A204.1 (cell line): Measurements from ENCODE around the gene SLC5A9.
"Not testable (repeated sequence)": the region's sequence is repeated elsewhere in the genome, so short reads cannot be mapped to it uniquely, and the experiment has no call there.

ENCODE experiments used
- FAIRE-seq: peaks from 2 replicates; lab custom pipeline; 2012; peaks lifted over from hg19 to GRCh38; lab: Jason Lieb, UNC

The SLC5A9 gene

DNA sequence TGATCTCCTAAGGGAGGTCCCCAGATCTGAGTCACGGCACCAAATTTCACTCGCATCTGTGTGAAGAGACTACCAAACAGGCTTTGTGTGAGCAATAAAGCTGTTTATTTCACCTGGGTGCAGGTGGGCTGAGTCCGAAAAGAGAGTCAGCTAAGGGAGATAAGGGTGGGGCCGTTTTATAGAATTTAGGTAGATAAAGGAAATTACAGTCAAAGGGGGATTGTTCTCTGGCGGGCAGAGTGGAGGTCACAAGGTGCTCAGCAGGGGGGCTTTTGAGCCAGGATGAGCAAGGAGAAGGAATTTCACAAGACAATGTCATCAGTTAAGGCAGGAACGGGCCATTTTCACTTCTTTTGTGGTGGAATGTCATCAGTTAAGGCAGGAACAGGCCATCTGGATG lies 8.2 kb upstream of the SLC5A9 start:
- not testable (repeated sequence) for FAIRE-seq

DNA sequence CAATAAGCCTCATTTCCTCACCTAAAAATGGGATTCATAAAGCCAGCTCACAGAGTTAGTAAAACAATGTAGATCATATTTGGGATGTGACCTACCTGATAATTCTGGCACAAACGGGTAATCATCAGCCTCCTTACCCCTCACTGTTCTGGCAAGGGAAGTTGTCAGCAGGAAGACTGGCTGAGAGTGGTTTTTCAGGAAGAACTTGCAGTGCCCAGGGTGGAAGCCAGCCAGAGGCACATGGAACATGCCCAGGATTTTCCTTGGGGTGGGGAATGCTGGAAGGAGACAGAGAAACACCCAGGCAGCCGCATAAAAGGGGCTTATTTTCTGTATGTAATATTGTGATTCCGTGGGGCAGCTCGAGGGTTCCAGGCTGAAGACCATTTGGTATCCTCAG lies 7.7 kb upstream of the SLC5A9 start:
- no peak for FAIRE-seq

DNA sequence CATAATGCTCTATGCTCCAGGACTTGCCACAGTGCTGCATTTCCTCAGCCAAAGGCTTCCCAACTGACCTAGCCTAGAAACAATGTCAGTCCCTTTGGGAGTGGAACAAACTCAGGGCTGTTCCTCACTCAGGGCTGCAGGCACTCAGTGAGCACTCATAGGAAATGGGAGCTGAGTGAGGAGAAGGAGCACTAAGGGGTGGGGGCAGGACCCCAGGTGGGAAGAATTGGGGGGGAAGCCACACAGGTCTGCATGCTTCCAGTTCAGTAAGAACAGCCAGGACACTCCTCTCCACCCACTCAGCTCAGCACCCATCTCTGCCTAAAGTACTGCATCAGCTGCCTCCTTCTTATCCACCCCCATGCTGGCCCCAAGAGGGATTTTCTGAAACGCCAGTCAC lies 7.3 kb upstream of the SLC5A9 start:
- FAIRE-seq, result no peak

DNA sequence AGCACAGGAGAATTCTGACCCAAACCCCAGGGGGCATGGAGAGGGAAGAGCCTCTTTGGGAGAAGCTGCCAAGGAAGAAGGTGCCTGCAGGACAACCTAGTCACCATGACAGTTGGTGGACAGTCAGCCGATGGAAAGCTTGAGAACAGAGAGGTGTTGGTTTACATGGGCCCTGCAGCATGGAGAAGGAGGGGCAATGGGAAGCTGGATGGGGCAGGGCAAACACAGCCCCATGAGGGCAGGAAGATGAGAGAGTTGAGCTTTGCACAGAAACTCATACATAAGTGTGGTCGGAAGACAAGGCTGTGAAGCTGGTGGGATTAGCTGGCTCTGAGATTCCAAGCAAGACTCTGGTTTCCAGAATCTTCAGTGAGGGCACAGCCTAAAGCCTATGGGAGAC lies 6.6 kb upstream of the SLC5A9 start:
- FAIRE-seq, result no peak

DNA sequence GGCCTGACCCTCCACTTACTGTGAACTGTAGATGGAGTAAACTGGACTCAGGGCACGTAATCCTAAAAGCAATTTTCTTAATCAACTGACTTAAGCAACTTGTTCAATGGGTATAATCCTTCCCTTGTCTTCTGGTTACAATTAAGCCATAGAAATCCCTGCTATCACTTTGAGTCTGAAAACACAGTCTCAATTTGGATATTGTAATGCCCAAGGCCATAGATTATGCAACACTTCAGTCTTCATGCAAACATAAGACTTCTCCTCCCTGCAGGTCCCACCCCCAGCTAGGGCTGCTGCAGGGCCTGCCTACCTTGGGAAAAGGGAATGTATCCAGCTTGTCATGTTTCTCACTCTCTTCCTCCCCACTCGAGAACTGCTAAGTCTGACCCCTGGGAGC lies 6.2 kb upstream of the SLC5A9 start:
- FAIRE-seq, result no peak

DNA sequence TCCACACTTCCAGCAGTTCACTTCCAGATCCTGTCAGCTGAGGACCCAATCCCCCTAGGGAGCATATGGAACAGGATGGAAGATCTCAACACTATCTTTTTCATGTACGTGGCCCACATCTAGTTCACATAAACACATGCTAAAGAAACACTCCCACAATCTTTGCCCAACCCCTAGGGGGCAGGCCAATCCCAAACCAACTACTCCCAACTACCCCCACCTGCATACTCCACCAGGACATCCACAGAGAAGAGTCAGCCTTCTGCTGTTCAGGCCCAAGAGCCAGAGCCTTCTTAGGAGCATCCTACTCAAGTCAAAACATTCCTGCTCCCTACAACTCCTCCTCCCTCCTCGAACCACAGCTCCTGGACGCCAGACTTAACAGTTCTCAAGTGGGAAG lies 5.6 kb upstream of the SLC5A9 start:
- FAIRE-seq, result no peak

DNA sequence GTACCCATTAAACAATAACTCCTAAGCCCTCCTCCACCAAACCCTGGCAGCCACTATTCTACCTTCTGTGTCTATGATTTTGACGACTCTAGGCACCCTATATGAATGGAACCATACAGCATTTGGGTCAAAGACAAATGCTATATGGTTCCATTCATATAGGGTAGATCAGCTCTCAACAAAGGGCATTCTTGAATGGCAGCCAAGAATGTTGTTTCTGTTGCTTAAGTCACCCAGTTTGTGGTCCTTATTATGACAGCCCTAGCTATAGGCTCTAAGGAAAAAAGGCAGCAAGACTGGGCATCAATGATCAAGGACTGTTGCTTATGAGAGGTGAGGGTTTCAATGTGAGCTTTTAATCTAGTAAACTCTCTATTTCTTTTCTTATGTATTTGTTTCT lies 4.7 kb upstream of the SLC5A9 start:
- no peak for FAIRE-seq

DNA sequence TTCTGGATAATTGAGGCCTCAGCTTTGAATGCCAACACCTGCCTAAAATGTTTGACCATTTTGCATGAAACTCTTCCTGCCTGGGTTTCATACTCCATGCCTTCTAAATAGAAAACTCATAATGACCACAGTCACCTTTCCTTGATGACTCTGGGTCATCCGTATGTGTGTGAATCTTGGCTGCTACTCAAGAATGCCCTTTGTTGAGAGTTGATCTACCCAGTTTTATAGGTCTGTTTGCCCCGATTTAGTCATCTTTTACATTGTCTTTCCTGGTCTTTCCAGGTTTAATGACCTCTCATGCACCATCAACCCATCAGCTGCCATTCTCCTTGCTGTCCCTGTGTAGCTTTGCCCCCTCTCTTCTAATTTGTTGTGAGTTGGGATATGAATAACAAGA lies 2.7 kb upstream of the SLC5A9 start:
- no peak for FAIRE-seq

DNA sequence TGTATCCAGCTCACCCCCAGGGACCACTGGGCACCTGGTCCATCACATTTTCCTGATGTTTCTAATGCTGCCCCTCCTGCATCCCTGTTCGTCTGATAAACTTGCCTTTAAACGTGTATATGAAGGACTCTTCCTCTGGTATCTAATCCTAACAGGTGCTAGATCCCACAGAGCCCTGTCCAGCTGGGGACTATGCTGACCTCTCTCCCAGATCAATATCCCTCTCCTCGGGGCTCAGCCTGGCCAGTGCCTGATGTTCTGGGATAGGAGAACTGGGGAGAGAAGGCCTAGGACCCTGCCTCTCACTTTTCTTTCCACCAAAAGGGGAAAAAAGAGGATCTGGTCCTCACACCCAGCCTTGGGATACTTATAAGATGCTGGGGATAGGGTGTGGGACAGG lies 1.4 kb upstream of the SLC5A9 start:
- FAIRE-seq, result no peak

DNA sequence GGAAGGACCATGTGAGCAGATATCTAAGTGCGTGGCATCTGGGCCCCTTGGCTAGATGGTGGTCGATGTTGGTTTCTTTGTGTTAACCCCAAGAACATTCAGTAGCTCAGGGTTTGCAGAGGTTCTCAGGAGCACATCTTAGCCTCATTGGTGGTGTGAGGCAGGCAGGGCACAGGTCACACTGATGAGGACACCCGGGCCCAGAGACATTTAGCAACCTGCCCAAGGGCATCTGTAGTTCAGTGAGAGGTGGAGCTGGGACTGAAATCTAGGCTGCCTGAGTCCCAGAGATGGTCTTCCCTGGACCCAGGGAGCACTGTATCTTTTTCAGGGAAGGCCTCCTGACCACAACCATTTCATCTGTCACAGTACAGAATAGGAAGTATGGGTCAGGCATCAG lies 859 bp upstream of the SLC5A9 start:
- no peak for FAIRE-seq

DNA sequence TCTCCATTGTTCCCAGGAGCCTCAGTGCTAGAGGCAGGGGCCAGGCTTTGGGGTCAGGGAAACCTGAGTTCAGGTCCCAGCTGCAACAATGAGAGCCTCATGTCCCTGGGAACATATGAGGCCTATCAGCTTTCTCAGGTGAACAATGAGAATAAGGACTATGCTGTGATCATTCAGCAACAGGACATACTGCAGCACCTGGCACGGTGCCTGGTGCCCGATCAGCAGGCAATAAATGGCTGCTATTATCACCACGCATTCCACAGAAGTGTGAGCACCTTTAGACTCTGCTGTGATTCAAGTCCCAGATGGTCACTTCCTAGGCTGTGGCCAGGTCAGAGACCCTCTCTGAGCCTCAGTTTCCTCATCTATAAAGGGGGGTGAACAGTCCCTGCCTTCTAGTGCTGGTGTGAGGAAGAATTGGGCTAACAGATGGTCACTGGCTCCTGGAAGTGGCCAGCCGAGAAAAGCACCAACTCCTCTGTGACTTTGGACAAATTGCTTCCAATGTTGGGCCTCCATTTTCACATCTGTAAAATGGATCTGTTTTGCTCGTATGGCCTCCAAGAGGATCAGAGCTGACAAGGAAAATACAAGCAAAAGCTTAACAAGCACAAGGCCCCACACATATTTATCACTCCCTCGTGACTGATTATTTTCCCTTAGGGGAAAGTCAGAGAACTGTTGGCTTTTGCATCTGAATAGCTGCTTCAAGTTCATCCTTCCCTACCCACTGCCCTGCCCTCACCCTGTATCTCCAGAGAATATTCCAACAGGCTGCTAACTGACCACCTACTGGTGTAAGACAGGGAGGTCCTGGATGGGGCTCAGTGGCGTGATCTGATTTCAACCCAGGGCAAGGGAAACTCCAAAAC lies 1.1 kb downstream of the SLC5A9 start:
- FAIRE-seq, result no peak

DNA sequence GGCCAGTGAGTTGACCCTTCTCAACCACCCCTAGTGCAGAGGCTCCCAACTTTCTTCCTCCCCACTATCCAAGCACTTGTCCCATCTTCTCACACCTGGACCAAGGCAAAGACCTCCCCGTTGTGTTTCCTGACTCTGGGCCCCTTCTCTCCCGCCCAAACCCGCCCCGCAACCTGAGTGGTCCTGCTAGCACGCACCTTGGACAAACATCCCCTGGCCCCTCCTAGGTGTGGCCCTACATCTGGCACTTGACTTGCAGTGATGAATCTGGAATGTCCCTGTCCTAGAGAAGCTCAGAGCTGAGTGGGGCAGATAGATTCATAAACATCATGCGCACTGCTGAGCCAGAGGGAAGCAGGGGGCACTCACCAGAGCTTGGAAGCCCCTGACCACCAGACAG lies 2.3 kb downstream of the SLC5A9 start:
- FAIRE-seq, result no peak

DNA sequence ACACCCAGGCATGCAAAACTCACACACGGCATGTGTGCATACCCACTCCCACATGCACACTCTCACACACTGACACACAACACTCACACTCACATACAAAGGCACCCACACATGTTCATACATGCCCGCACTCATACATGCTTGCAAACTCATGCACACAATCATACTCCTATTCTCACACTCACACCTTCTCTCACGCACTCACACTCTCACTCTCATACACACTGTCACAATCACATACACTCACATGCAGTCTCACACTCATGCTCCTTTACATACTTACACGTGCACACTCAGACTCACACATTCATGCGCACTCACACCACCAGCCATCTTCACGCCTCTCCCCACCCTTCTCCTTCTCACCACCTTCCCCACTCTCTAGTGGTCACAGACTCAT lies 3.1 kb downstream of the SLC5A9 start:
- no peak for FAIRE-seq

DNA sequence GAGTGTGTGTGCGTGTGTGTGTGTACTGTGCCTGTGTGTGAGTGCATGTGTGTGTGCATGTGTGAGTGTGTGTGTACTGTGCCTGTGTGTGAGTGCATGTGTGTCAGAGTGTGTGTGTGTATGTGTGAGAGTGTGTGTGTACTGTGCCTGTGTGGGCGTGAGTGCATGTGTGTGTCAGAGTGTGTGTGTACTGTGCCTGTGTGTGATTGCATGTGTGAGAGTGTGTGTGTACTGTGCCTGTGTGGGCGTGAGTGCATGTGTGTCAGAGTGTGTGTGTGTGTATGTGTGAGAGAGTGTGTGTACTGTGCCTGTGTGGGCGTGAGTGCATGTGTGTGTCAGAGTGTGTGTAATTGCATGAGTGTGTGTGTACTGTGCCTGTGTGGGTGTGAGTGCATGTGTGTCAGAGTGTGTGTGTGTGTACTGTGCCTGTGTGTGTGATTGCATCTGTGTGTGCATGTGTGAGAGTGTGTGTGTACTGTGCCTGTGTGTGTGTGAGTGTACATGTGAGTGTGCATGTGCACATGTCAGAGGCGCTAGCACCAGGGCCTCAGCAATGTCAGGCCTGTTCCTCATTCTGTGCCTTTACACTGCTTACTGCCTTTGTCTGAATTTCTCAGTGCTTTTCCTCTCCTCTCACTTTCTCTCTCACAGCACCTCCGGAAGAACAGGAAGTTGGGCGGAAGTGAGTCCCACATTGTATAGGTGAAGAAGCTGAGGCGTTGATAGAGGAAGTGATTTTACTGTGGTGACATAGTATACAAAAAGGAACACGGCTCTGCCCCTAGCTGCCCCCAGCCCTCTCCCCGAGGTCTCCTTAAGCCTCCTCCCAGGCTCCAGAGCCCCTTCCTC lies 4.9 kb downstream of the SLC5A9 start:
- no peak for FAIRE-seq

DNA sequence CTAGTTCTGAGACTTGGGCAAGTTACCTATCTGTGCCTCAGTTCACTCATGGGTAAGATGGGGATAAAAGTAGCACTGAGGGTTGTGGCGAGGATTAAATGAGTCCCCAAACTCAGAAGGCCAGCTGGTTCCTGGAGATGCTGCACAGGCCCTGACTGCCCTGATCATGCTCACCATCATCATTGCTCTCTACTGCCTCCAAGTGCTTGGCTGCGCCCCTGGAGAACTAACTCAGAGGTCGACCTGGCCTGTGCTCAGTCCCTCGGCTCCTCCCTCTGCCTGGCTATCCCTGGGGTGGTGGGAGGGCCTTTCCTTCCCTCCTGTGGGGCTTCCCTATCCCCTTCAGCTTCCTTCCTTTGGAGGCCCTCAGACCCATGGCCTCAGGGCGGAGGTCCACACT lies 5.6 kb downstream of the SLC5A9 start:
- no peak for FAIRE-seq

DNA sequence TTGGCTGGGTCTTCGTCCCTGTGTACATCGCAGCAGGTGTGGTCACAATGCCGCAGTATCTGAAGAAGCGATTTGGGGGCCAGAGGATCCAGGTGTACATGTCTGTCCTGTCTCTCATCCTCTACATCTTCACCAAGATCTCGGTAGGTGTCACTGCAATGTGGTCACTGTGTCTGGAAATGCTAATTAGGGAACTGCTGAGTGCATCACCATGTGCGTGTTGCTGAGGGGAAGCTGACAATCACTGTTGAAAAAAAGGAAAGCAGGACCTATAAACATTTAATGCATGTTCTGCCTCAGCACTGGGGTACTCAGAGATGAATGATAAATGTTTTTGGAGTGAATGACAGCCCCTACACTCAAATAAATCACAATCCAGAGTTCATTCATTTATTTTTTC lies 6.8 kb downstream of the SLC5A9 start:
- FAIRE-seq, result no peak

DNA sequence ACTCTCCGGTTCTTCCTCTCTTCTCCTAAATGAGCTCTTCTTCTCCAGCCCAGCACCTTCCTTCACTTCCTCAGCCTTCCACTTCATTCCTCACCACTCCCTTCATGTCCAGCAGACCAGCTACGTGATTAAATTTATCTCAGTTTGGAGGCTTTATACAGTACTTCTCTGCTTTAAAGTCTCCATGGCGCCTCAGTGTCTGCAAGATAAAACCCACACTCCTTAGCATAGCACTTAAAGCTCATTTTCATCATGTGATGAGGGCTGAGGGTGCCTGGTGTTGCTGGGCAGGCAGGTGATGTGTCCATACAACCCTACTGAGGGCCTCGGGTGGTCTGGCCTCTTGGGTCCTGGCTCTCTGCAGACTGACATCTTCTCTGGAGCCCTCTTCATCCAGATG lies 7.7 kb downstream of the SLC5A9 start:
- no peak for FAIRE-seq

DNA sequence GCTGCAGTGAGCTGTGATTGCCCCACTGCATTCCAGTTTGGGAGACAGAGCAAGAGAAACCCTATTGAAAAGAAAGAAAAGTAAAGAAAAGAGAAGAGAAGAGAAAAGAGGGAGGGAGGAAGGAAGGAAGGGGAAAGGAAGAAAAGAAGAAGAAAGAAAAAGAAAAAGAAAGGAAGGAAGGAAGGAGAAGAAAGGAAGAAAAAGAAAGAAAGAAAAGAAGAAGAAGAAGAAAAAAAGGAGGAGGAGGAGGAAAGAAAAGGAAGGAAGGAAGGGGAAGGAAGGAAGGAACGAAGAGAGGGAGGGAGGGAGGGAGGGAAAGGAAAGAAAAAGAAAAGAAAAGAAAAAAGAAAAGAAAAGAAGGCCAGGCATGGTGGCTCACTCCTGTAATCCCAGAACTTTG lies 10.2 kb downstream of the SLC5A9 start:
- no peak for FAIRE-seq

DNA sequence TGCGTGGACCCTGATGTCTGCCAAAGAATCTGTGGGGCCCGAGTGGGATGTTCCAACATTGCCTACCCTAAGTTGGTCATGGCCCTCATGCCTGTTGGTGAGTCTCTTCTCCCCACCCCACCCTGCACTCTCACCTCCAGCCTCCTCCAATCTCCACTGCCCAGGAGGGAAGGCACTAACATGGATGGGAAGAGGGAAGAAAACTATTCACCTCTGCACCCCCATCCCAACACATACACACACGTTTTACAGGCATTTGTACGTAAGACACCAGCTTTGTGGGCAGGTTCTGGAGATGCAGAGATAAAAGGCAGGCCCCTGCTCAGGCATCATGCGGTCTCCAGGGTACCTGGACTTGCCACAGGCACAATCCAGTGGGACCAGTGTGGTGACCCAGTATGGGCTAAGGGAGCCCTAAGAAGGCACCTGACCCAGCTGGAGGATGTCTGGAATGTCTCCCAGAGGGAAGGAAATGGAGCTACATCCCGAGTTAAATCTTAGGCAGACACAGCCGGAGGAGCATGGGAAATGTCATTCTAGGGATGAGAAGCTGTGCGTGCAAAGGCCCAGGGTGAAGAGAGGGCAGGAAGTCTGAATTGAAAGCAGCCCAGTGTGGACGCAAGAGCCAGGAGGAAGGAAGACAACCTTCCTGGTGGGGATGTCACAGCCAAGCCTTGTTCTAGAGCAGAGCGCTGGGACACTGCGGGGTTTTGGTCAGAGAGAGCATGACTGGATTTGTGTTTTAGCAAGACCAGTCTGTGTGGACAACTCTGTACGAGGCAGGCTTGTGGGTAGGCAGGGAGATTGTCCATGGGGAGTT lies 11.4 kb downstream of the SLC5A9 start:
- no peak for FAIRE-seq

DNA sequence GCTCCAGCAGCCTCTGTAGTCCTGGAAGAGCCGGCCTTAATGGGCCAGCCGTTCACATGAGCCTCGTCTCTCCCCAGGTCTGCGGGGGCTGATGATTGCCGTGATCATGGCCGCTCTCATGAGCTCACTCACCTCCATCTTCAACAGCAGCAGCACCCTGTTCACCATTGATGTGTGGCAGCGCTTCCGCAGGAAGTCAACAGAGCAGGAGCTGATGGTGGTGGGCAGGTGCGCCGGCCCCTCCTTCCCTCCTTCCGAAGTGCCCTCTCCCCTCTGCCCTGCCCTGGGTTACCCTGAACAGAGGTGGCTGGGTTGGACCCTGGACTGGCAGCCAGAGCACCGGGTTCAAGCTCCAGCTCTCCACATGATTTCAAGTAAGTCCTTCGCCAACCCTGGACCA lies 13.1 kb downstream of the SLC5A9 start:
- FAIRE-seq, result no peak

DNA sequence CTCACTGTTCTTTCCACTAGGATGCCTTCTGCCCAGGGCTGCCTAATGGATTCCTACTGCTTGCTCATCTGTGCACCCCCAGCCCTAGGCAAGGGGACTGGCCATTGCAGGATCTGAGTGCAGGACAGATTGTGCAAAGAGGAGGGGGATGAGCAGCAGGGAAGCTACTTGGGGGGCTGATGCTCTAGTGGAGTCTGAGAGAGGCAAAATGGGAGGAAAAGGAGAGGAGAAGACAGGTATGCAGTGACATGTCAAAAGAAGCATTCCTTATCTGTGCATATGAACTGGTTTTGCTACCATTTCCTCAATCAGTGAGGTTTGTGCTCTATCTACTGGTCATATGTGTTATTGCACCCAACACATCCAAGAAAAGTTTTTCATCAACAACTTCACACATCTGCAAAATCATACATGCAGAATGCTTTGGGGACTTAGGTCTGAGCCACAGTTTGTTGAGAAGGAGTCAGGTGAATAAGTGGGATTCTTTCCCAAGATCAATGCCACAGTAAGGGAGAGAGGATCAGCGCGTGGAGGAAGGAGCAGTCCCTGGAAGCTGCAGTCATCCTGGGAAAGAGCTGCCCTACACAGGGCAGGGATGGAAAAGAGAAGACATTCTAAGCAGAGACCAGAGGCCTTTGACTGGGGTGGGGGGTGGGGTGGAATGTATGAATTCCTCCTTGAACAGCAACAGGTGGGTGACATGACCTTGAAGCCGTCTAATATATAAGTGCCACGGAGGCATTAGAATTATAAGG lies 14.4 kb downstream of the SLC5A9 start:
- peak; percentile 67 for FAIRE-seq

DNA sequence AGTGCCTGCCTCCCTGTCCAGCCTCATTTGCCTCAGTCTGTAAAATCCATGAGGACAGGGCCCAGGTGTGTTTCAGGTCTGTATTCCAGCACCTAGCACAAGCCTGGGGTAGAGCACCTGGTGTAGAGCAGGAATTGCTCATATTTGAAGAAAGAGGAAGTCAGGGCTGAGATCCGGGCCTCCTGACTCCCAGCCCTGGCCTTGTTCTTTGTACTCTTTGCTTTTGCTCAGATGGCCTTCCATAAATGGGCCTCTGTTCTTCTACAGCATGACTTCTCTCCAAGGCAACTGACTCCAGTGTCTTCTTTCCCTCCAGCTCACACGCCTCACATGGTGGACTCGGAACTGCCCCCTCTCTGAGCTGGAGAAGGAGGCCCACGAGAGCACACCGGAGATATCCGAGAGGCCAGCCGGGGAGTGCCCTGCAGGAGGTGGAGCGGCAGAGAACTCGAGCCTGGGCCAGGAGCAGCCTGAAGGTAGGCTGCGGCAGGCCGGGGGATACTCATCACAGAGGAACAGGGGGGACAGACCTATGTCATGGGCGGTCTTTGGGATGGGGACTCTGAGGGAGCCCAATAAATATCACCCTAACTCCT lies 19.7 kb downstream of the SLC5A9 start:
- FAIRE-seq, result no peak
